Muscle layer of duodenum (tissue), 2 donors: Measurements from ENCODE around the gene MAP3K4.

Experiments used
- H3K27ac ChIP-seq: one replicate; pipeline ENCODE4 v1.7.0; 2013; ENCODE audit warnings: mild to moderate bottlenecking, low read length
- H3K27me3 ChIP-seq: one replicate; pipeline ENCODE4 v1.7.0; 2013; ENCODE audit warnings: low read depth, mild to moderate bottlenecking, control low read depth, low read length
- H3K36me3 ChIP-seq, 2 donors: one replicate each; pipeline ENCODE4 v1.7.0; 2013; ENCODE audit warnings: low read length in 2 of 2, control low read depth in 1 of 2, mild to moderate bottlenecking in 1 of 2; ENCODE audit not compliant: insufficient read depth in 2 of 2, control insufficient read depth in 1 of 2
- H3K4me1 ChIP-seq, 2 donors: one replicate each; pipeline ENCODE4 v1.7.0; 2013; ENCODE audit warnings: low read length in 2 of 2, mild to moderate bottlenecking in 2 of 2, control low read depth in 1 of 2, moderate library complexity in 1 of 2; ENCODE audit not compliant: insufficient read depth in 2 of 2, control insufficient read depth in 1 of 2
- H3K4me3 ChIP-seq, 2 donors: one replicate each; pipeline ENCODE4 v1.7.0; 2013; ENCODE audit warnings: low read length in 2 of 2, low read depth in 1 of 2, mild to moderate bottlenecking in 1 of 2
- H3K9me3 ChIP-seq, 2 donors: one replicate each; pipeline ENCODE4 v1.7.0; 2013; ENCODE audit warnings: low read length in 2 of 2, control low read depth in 1 of 2, mild to moderate bottlenecking in 1 of 2; ENCODE audit not compliant: control insufficient read depth in 1 of 2
- donor health status: healthy.

Gene MAP3K4

GRCh38 chr6:161073930-161074329 is 82.4 kb downstream of the MAP3K4 start:
- H3K27ac ChIP-seq: no peak overlapping the region
- no peaks in the 10 kb centered on the region for H3K27me3 ChIP-seq
- no peak overlapping the region for H3K4me3 ChIP-seq
- no peaks in the 10 kb centered on the region for H3K9me3 ChIP-seq
- peaks cover 16% of the 10 kb centered on the region in 2 donors for H3K36me3 ChIP-seq
- H3K4me1 ChIP-seq: no peaks in the 10 kb centered on the region

- no peaks in the 10 kb centered on the region for H3K9me3 ChIP-seq
- H3K4me3 ChIP-seq: no peak overlapping the region
- H3K27ac ChIP-seq: no peak overlapping the region
- H3K27me3 ChIP-seq: no peaks in the 10 kb centered on the region
- H3K4me1 ChIP-seq: no peaks in the 10 kb centered on the region
- H3K36me3 ChIP-seq: peaks cover 16 to 20% of the 10 kb centered on the region in 2 donors
These were observed 83.0 kb downstream of the MAP3K4 start for GRCh38 chr6:161074496-161075121.

- Histone ChIP-seq H3K9me3 (no peaks in the 10 kb centered on the region), H3K27me3 (no peaks in the 10 kb centered on the region), H3K27ac (no peak overlapping the region), H3K4me1 (no peaks in the 10 kb centered on the region), H3K36me3 (peaks cover 23 to 35% of the 10 kb centered on the region in 2 donors), H3K4me3 (no peak overlapping the region)
These were observed 84.7 kb downstream of the MAP3K4 start for GRCh38 chr6:161076181-161076677.

GRCh38 chr6:161079566-161080262 is 88.1 kb downstream of the MAP3K4 start:
- Histone ChIP-seq H3K36me3 (peaks cover 53 to 65% of the 10 kb centered on the region in 2 donors), H3K4me3 (no peak overlapping the region), H3K27me3 (no peaks in the 10 kb centered on the region), H3K9me3 (no peaks in the 10 kb centered on the region), H3K4me1 (no peaks in the 10 kb centered on the region), H3K27ac (no peak overlapping the region)

- Histone ChIP-seq H3K27me3 (no peaks in the 10 kb centered on the region), H3K27ac (no peak overlapping the region), H3K4me1 (no peaks in the 10 kb centered on the region), H3K9me3 (no peaks in the 10 kb centered on the region), H3K4me3 (no peak overlapping the region), H3K36me3 (peaks cover 50 to 67% of the 10 kb centered on the region in 2 donors)
These were observed 88.8 kb downstream of the MAP3K4 start for GRCh38 chr6:161080263-161080970.

GRCh38 chr6:161082215-161082614 is 90.6 kb downstream of the MAP3K4 start:
- H3K27ac ChIP-seq: no peak overlapping the region
- peaks cover 51 to 69% of the 10 kb centered on the region in 2 donors for H3K36me3 ChIP-seq
- H3K4me3 ChIP-seq: no peak overlapping the region
- no peaks in the 10 kb centered on the region for H3K9me3 ChIP-seq
- H3K4me1 ChIP-seq: no peaks in the 10 kb centered on the region
- H3K27me3 ChIP-seq: no peaks in the 10 kb centered on the region

- Histone ChIP-seq H3K4me3 (no peak overlapping the region), H3K27ac (no peak overlapping the region), H3K4me1 (no peaks in the 10 kb centered on the region), H3K27me3 (no peaks in the 10 kb centered on the region), H3K9me3 (no peaks in the 10 kb centered on the region), H3K36me3 (peaks cover 68 to 82% of the 10 kb centered on the region in 2 donors)
These were observed 93.7 kb downstream of the MAP3K4 start for GRCh38 chr6:161085246-161085645.

- Histone ChIP-seq H3K36me3 (peaks cover 48 to 62% of the 10 kb centered on the region in 2 donors), H3K4me3 (no peak overlapping the region), H3K9me3 (no peaks in the 10 kb centered on the region), H3K4me1 (no peaks in the 10 kb centered on the region), H3K27me3 (no peaks in the 10 kb centered on the region), H3K27ac (no peak overlapping the region)
These were observed 97.2 kb downstream of the MAP3K4 start for GRCh38 chr6:161088676-161089328.

- Histone ChIP-seq H3K36me3 (peaks cover 49 to 56% of the 10 kb centered on the region in 2 donors), H3K4me3 (no peak overlapping the region), H3K27ac (no peak overlapping the region), H3K27me3 (no peaks in the 10 kb centered on the region), H3K4me1 (no peaks in the 10 kb centered on the region), H3K9me3 (no peaks in the 10 kb centered on the region)
These were observed 99.6 kb downstream of the MAP3K4 start for GRCh38 chr6:161091151-161091550.

GRCh38 chr6:161091972-161092701 is 100.6 kb downstream of the MAP3K4 start:
- Histone ChIP-seq H3K27me3 (no peaks in the 10 kb centered on the region), H3K4me3 (no peak overlapping the region), H3K27ac (no peak overlapping the region), H3K9me3 (no peaks in the 10 kb centered on the region), H3K36me3 (peaks cover 46 to 49% of the 10 kb centered on the region in 2 donors), H3K4me1 (no peaks in the 10 kb centered on the region)
